ENCODE data around the gene DNAJB7.
"Not testable (repeated sequence)": the region's sequence is repeated elsewhere in the genome, so short reads cannot be mapped to it uniquely, and the experiment has no call there.

DNAJB7 gene

DNA sequence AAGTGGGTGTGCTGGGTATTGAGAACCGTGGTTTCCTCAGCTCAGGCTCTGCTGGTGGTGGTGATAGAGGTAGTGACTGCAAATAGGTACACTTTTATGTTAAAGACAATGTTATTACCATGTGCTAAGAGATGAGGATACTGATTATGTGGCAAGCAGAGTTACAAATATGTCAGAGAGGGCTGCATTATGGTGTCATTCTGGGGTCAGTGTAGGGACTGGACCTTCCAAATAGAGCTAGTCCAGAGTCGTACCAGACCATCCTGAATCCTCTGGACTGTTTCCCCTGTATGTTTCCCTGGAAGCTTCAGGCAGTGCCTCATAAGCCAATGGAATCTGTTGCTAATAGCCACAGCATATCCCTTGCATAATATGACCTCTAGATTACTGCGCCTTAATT is at the start of gene DNAJB7:
Gene DNAJB7, minus strand, starts transcription at position 101 of the 400 bp plus-strand sequence. CDS start 119 bp downstream, outside the sequence.
- DNase-seq (ENCODE audit: low spot score) (no peak), FAIRE-seq (no peak)

- DNase-seq (ENCODE audit: low spot score): no peak
- FAIRE-seq: no peak
Measured at GRCh38 chr22:40908895-40909294, 47.0 kb upstream of the DNAJB7 start.

DNA sequence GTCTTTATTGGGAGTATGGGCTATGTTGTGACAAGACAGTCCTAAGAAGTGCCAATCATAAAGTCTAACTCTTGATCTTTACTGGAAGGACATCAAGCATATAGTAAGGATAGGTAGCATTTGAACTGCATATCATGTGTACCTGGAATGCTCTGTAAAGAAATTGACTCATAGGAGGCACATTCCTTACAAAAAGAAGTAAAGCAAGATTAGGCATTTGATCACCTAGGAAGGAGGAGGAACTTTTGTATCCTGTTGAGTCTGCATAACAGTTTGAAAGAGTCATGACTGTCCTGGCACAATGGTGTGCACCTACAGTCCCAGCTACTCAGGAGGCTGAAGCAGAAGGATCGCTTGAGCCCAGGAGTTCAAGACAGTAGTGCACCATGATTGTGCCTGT is 42.2 kb upstream of the DNAJB7 start:
- DNase-seq (ENCODE audit: low spot score): no peak
- no peak for FAIRE-seq

GRCh38 chr22:40898850-40899357 is 37.0 kb upstream of the DNAJB7 start:
- DNase-seq (ENCODE audit: low spot score): peak; percentile 66

DNA sequence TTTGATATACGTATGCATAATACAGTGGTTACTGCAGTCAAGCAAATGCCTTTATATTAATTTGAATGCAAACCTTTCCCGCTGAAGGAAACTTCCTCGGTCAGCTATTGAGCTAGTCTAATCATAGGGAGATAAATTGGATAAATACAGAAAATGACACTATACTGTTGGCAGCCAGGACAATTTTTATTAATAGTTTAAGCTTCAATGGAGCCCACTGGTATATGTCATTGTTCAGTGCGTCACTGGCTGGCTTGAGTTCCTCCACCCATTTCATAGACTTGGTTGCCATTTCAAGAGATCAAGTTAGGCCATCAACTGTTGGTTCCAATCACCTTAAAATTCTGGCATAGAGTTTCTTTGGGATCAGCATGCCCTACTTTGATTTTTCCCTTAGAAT is 32.5 kb upstream of the DNAJB7 start:
- FAIRE-seq (no peak), DNase-seq (ENCODE audit: low spot score) (no peak)

More at GRCh38 chr22:40898850-40899357, 37.0 kb upstream of the DNAJB7 start:
- FAIRE-seq: no peak

DNA sequence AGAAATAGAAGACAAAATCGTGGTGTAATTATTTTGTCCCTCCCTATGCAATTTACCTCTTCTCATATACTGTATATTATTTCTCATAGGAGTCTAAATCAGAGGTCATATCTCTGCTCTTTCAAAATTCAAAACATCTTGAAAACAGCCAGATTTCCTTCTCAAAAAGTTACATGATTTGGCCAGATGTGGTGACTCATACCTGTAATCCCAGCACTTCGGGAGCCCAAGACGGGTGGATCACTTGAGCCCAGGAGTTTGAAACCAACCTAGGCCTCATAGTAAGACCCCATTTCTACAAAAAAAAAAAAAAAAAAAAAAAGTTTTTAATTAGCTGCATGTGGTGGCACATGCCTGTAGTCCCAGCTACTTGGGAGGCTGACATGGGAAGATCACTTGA is 29.0 kb upstream of the DNAJB7 start:
- DNase-seq (ENCODE audit: low spot score) (no peak), FAIRE-seq (no peak)

DNA sequence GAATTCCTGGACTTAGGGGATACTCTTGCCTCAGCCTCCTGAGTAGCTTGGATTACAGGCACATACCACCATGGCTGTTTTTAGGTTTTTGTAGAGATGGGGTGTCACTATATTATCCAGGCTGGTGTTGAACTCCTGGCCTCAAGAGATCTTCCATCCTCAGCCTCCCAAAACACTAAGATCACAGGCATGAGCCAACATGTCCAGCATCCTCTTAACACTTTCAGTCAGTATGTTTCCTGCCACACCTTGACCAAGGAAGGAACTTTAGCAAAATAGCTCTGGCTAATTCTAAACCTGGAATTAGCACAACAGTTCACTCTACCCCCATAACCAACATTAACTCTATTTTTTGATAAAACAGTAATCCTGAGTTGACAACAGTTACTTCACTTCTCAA is 27.2 kb upstream of the DNAJB7 start:
- DNase-seq (ENCODE audit: low spot score) (no peak), FAIRE-seq (peak; percentile 44)

- DNase-seq (ENCODE audit: low spot score): no peak
- FAIRE-seq: no peak
Measured at GRCh38 chr22:40878922-40879321, 17.0 kb upstream of the DNAJB7 start.

DNA sequence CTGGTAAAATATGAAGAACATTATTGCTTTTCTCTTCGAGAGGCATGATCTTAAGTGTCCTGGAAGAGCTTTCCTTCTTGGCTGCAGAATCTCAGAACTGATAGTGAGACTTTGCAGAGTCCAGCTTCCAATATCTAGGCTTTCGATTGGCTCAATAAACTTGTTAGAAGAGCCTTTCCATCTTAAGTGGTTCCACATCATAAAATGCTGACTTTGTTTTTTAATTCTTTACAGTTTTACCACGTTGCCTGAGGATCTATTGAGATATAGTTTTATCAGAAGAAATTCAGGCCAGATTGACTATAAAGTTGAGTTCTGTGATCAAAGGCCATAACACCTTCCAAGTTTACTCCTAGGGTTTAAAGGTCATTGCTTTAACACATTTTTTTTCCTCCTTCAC is 15.6 kb upstream of the DNAJB7 start:
- FAIRE-seq (no peak), DNase-seq (ENCODE audit: low spot score) (no peak)

- FAIRE-seq: no peak
- DNase-seq (ENCODE audit: low spot score): no peak
Measured at GRCh38 chr22:40876907-40877306, 15.0 kb upstream of the DNAJB7 start.

- DNase-seq (ENCODE audit: low spot score) (no peak), FAIRE-seq (no peak)
Measured at GRCh38 chr22:40875111-40875510, 13.2 kb upstream of the DNAJB7 start.

- FAIRE-seq (no peak), DNase-seq (ENCODE audit: low spot score) (no peak)
Measured at GRCh38 chr22:40874016-40874415, 12.1 kb upstream of the DNAJB7 start.

DNA sequence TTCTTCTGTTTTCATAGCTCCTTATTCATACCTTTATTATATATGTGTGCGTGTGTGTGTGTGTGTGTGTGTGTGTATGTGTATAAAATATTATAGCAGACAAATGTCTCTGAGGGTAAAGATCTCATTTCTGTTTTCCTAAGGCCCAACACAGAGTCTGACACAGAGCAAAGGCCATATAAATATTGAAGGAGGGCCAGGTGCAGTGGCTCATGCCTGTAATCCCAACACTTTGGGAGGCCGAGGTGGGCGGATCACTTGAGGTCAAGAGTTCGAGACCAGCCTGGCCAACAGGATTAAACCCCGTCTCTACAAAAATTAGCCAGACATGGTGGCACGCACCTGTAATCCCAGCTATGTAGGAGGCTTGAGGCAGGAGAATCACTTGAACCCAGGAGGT is 6.5 kb upstream of the DNAJB7 start:
- DNase-seq (ENCODE audit: low spot score); FAIRE-seq: not testable (repeated sequence)

DNA sequence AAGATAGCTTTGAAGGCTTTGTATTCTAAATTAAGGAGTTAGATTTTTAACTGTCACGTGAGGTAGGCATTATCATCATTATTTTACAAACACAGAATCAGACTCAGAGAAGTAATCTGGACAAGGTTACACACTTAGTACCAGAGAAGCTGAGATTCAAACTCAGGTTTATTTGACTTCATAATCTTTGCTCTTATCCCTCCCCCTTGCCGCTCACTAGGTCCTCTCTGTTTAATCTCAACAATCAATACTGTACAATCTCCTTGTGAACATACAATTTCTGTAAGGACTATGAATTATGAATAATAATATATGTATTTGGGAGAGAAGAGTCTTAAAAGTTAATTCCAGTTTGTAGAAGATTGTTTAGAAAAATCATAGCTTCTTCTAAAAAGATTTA is 5.2 kb upstream of the DNAJB7 start:
- FAIRE-seq (no peak), DNase-seq (ENCODE audit: low spot score) (no peak)

GRCh38 chr22:40862537-40862936 is 624 bp upstream of the DNAJB7 start:
- FAIRE-seq (no peak), DNase-seq (ENCODE audit: low spot score) (no peak)

DNA sequence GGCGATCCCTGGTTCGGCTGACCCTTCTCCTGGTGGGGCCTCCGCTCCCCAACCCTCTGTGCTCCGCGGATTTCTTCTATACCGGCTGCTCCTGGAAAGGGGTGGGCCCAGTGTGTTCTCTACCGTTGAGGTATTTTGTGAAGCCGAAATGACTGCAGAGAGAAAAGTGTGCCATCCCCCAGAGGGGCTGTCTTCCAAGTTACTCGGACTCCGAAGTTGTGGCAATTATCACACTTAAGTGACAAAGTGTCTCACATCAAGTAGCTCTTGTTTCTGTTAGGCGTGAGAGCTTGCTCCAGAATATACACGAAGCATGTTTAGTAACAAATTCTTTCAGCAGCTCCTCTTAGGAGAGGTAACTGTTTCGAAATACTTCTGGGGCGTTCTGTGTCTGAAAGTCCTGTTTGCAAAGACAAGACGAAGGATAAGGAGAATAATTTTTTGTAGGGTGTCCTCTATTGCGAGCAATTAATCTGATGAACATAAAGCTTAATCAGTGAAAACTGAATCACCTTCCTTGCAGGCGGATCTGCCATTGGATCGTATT is 4.5 kb downstream of the DNAJB7 start:
- DNase-seq (ENCODE audit: low spot score) (no peak), FAIRE-seq (no peak)

- DNase-seq (ENCODE audit: low spot score) (peak; percentile 97), FAIRE-seq (peak; percentile 66)
Measured at GRCh38 chr22:40856513-40857308, 5.2 kb downstream of the DNAJB7 start, which contains the start of the genes ST13 and XPNPEP3. ST13 (minus strand) TSS chr22:40856639; CDS start chr22:40856540, 99 bp downstream. XPNPEP3 (plus strand) TSS chr22:40857148; CDS start chr22:40857182, 34 bp downstream.

DNA sequence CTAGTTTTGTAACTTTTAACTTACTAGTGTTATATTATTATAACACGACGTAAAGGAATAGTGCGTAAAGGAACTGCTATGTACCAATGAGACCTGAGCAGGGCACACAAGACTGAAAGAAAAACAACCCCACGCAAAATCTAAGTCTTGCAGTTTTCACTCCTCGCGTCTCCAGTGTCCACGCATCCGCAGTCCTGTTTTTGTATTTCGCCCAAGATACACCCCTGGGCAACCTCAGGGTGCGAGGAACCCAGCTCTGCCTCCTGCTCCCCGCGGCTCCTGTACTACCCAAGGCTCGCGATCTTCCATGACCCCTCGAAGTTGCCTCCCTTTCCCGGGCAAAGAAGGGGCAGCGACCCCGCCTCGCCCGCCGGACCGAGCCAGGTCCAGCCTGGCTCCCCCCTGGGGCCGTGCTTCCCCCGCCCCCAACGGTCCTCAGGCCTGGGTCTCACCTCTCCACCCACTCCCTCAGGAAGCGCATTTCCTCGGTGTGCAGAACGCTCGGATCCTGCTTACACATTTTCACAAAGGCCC is 5.9 kb downstream of the DNAJB7 start:
- peak; percentile 27 for DNase-seq (ENCODE audit: low spot score)
- FAIRE-seq: no peak

GRCh38 chr22:40855071-40855978 is 6.6 kb downstream of the DNAJB7 start:
- no peak for FAIRE-seq
- no peak for DNase-seq (ENCODE audit: low spot score)

DNA sequence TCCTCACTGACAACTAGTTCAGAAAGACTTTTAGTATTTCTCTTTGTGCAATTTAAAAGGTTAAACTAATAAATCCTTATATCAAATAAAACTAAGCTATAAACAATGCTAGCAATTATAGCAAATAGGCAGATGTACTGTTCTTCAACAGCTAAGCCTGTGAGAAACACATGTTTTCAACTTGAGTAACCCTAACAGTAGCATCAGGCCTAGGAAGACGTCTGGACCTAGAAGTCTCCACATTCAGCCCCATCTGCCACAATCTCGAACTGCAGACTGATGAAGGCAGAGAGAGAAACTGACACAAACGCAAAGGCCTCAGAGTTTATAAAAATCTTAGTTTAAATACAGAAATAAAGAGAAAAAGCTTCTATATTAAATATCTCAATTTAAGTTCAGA is 8.0 kb downstream of the DNAJB7 start:
- FAIRE-seq: no peak
- no peak for DNase-seq (ENCODE audit: low spot score)

- DNase-seq (ENCODE audit: low spot score): no peak
- FAIRE-seq: no peak
Measured at GRCh38 chr22:40853333-40853732, 8.6 kb downstream of the DNAJB7 start.
